GM06990 (cell line): ENCODE data around the gene DSCAM.
"Not testable (repeated sequence)": the region's sequence is repeated elsewhere in the genome, so short reads cannot be mapped to it uniquely, and the experiment has no call there.

Experiments used
- DNase-seq: peaks from one replicate; pipeline ENCODE4 v3.0.0-alpha.2; 2011; ENCODE audit not compliant: insufficient read length; ENCODE audit errors: extremely low read depth
- H3K27me3 ChIP-seq: replicated peaks from 2 replicates; pipeline ENCODE4 v1.6.0; 2011; ENCODE audit warnings: low read length; ENCODE audit not compliant: control insufficient read depth, insufficient read depth
- H3K36me3 ChIP-seq: 2 replicates; pipeline ENCODE4 v1.5.1; 2011; ENCODE audit warnings: low read length; ENCODE audit not compliant: control insufficient read depth, insufficient read depth
- H3K4me3 ChIP-seq: replicated peaks from 2 replicates; pipeline ENCODE4 v1.5.1; 2011; ENCODE audit warnings: low read depth, mild to moderate bottlenecking, control low read depth, low read length
- CTCF ChIP-seq: IDR thresholded peaks from 2 replicates; pipeline ENCODE4 v1.5.1; 2011; ENCODE audit warnings: low read length, control low read depth, mild to moderate bottlenecking, inconsistent platforms; ENCODE audit not compliant: insufficient read depth, poor library complexity, severe bottlenecking

DSCAM gene

GRCh38 chr21:40276001-40276400 is 571.0 kb downstream of the DSCAM start:
- Histone ChIP-seq H3K36me3 (no peaks in the 10 kb centered on the region), H3K4me3 (no peak overlapping the region), H3K27me3 (no peaks in the 10 kb centered on the region)
- no peak for TF ChIP-seq CTCF
- no peak for DNase-seq

GRCh38 chr21:40272037-40272436 is 574.9 kb downstream of the DSCAM start:
- Histone ChIP-seq H3K4me3 (no peak overlapping the region), H3K27me3 (no peaks in the 10 kb centered on the region), H3K36me3 (no peaks in the 10 kb centered on the region)
- no peak for TF ChIP-seq CTCF
- no peak for DNase-seq

- TF ChIP-seq CTCF = no peak
- Histone ChIP-seq H3K4me3 (no peak overlapping the region), H3K36me3 (no peaks in the 10 kb centered on the region), H3K27me3 (no peaks in the 10 kb centered on the region)
- DNase-seq = no peak
Measured at GRCh38 chr21:40271164-40271563, 575.8 kb downstream of the DSCAM start.

- no peak for TF ChIP-seq CTCF
- no peak overlapping the region for H3K4me3 ChIP-seq
- H3K36me3 ChIP-seq = no peaks in the 10 kb centered on the region
- no peak for DNase-seq
- no peaks in the 10 kb centered on the region for H3K27me3 ChIP-seq
Measured at GRCh38 chr21:40270047-40270446, 576.9 kb downstream of the DSCAM start.

- DNase-seq = no peak
- Histone ChIP-seq H3K36me3 (no peaks in the 10 kb centered on the region), H3K4me3 (no peak overlapping the region), H3K27me3 (no peaks in the 10 kb centered on the region)
- TF ChIP-seq CTCF = no peak
Measured at GRCh38 chr21:40269239-40269638, 577.7 kb downstream of the DSCAM start.

GRCh38 chr21:40258456-40258855 is 588.5 kb downstream of the DSCAM start:
- H3K36me3 ChIP-seq, DNase-seq, H3K27me3 ChIP-seq, H3K4me3 ChIP-seq: not testable (repeated sequence)
